HG02981 (cell line): ENCODE data around the gene LRRFIP1.

Source experiments
- ATAC-seq: cut with Tn5 transposase; IDR thresholded peaks from one replicate; pipeline ENCODE4 v1.9.1; 2021; ENCODE audit warnings: mild to moderate bottlenecking, moderate library complexity; ENCODE audit not compliant: unreplicated experiment

Gene LRRFIP1

DNA sequence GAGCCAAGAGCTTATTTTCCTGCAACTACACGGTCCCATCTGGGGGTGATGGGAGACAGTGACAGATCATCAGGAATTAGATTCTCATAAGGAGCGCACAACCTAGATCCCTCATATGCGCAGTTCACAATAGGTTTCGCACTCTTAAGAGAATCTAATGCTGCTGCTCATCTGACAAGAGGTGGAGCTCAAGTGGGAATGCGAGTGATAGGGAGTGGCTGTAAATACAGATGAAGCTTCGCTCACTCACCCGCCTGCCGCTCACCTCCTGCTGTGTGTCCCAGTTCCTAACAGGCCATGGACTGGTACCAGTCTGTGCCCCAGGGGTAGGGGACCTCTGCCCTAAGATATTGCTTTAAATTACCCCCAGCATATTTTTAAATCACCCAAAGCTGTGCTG, 10.8 kb downstream of the LRRFIP1 start:
- ATAC-seq: no peak

- no peak for ATAC-seq
These were observed 11.9 kb downstream of the LRRFIP1 start for GRCh38 chr2:237639052-237639835.

DNA sequence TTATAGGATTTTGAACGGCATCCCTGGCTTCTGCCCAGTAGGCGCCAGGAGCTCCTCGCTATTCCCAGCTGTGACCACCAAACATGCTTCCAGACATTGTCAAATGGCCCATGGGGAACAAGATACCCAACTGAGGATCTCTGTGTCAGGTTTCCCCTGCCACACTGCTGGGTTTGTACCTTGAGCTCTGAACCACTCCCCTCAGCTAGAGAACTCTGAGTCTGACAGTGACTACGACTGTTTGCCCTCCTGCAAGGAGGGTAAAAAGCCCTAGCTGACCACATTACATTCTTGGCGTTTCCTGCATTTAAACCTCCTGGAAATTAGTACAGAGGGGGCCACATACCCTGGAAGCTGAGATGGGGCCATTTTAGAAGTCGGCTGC, 12.4 kb downstream of the LRRFIP1 start:
- no peak for ATAC-seq

DNA sequence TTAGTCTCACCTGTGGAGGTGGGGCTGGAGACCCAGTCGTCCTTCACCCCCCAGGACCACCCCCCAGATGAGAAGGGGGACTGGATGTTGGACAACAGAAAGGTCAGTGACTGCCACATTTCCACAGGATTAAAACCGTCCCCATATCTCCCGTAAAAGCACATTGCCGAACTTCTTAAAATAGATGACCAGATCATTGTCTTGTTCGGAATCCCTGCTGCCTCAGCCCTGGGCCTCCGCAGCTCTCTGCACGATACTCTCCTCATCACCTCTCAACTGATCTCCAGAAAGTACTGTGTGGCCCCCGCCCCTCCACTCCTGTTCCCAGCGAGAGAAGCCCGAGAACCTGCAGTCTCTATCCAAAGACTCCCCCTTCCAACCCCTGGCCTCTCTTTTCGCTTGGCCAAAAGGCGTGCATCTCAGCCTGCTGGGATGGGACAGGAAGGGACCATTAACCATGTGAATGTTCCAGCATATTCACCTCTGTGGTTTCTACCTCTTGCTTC, 13.2 kb downstream of the LRRFIP1 start:
- ATAC-seq: no peak

DNA sequence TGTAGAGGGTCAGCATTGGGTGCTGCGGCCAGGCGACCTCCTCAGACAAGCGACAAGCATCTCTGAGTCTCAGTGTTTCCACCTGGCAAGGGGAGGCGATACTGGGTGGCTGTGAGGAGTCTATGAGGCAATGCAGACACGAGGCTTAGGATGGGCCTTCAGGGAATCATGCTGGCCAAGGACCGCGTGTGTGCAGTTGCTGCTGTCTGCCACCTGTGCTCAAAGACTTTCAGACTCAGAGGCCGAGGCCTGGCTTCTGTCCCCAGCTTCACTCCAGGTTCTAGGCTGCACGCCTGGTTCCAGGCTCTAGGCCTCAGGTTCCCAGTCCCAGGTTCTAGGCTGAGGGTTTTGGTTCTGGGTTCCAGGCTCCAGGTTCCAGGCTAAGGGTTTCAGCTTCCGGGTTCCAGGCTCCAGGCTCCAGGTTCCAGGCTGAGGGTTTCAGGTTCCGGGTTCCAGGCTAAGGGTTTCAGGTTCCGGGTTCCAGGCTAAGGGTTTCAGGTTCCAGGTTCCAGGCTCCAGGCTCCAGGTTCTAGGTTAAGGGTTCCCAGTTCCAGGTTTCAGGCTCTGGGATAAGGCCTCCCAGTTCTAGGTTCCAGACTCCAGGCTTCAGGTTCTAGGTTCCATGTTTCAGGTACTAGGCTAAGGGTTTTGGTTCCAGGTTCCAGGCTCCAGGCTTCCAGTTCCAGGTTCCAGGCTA, 14.8 kb downstream of the LRRFIP1 start:
- no peak for ATAC-seq

- ATAC-seq: no peak
These were observed 15.7 kb downstream of the LRRFIP1 start for GRCh38 chr2:237643066-237643465.

DNA sequence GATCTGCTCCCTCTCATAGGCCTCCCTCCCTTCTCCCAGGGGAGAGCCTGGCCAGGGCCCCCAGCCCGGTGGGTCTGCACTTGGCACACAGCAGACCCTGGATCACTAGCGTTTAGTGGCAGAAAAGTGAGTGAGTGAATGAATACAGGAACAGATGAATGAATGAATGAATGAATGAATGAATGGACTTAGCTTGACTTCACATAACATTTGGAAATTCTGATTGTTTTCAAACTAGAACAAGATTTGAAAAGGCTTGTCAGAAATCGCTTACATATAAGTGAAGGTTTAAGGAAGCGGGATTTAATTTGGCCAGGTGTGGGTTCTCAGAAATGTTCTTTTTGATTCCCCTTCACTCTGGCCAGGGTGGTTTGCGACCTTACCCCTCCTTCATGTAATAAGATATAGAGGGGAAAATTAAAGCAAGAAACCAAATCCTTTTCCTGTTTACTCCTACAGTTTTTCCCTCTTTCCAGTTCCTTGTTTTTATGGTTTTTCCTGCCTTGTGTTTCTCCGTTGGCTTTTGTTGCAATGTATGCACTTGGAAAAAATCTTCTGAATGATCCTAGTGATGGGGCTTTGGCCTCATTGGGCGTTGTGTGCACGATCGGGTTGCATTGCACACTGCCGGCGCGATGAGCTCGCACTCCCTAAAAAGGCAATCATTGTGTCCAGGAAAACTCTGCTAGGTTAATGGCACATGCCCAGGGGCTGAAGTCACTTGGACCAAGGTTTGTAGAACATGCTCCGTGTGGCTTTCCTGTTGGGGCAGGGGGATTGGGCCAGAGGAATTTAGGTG, 16.4 kb downstream of the LRRFIP1 start:
- ATAC-seq: no peak

DNA sequence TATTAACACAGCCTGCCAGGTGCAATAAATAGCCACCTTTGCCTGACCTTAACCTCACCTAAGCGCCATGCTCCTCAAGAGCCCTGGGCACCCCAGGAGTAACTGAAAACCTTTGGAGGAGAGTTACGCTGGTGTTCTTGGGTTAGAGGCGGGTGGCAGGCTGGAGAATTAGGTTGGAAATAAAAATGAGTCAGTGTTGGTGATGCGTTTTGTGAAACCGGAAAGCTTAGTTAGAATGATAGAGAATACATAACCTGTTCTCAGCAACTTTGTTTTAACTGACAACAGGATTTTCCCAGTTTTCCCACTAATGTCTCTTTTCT, 17.0 kb downstream of the LRRFIP1 start:
- no peak for ATAC-seq

GRCh38 chr2:237645261-237645660, 17.9 kb downstream of the LRRFIP1 start:
- no peak for ATAC-seq

DNA sequence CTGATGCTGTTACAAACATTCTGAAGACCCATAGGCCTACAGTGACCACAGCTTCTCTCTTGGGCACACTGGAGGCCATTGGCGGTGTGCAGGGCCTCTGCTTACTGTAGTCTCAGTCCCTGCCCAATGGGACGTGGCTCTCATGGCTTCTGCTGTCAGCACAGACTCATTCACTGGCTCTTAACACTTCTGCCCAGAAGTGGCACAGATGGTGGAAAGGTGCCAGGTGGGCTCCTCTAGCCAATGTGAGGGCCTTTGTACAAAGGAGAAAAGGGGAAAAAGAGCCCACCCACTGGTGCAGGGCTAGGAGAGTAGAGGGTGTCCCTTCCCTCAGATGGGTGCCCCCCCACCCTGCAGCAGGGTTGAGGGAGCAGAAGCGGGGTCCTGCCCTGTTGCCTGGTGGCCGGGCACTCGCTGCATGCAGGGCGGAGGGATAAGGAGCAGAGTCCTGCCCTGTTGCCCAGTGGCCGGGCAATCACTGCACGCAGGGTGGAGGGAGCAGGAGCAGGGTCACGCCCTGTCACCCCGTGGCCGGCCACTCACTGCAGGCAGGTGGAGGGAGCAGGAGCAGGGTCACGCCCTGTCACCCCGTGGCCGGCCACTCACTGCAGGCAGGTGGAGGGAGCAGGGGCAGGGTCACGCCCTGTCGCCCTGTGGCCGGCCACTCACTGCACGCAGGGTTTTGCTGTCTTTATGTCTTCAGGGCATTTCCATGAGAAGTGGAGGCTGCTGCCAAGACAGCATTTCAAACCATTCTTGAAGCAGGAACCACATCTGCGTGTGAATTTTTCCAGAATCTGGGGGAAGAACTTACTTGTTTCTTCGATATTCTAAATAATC, 20.0 kb downstream of the LRRFIP1 start:
- no peak for ATAC-seq

GRCh38 chr2:237648016-237648381, 20.6 kb downstream of the LRRFIP1 start:
- no peak for ATAC-seq

- ATAC-seq: no peak
These were observed 22.4 kb downstream of the LRRFIP1 start for GRCh38 chr2:237649541-237650454.

- ATAC-seq: no peak
These were observed 23.1 kb downstream of the LRRFIP1 start for GRCh38 chr2:237650455-237650850.

- ATAC-seq: no peak
These were observed 24.4 kb downstream of the LRRFIP1 start for GRCh38 chr2:237651761-237652160.

GRCh38 chr2:237652181-237652580, 24.8 kb downstream of the LRRFIP1 start:
- ATAC-seq: no peak

DNA sequence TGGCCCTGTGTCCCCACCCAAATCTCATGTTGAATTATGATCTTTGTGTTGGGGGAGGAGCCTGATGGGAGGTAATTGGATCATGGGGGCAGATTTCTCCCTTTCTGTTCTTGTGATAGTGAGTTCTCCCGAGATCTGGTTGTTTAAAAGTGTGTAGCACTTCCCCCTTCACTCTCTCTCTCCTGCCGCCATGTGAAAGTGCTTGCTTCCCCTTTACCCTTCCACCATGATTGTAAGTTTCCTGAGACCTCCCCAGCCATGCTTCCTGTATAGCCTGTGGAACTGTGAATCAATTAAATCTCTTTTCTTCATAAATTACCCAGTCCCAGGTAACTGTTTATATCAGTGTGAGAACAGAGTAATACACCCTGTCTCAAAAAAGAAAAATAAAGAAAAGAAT, 25.5 kb downstream of the LRRFIP1 start:
- ATAC-seq: no peak

GRCh38 chr2:237653776-237654558, 26.6 kb downstream of the LRRFIP1 start:
- no peak for ATAC-seq

GRCh38 chr2:237657063-237657462, 29.7 kb downstream of the LRRFIP1 start:
- no peak for ATAC-seq

GRCh38 chr2:237660381-237660900, 33.1 kb downstream of the LRRFIP1 start:
- no peak for ATAC-seq
